Measurements from ENCODE around the gene RASAL2.

DNA sequence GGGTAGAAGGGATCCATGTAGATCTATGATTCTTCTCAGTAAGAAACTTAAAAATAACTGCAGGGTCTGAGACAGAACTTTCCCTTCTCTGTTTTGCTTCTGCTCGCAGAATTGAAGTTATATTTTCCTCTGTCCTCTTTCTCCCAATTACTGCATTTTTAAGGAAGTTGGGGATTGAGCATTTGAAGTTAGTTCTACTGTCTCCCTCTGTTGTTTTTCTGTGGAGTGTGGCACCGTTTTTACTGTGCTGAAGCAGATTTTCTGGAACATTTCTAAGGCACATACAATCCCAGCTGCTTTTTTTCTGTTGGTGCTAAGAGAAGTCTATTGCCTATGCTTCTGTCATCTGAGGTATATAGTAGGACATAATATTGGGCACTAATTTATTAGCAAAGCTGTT lies 43.3 kb downstream of the RASAL2 start:
- TF ChIP-seq POLR2AphosphoS5 (IDR thresholded peaks at IDR 0.05; ENCODE audit: low read depth, low read length) (no peak), PAX5 (IDR thresholded peaks at IDR 0.05; ENCODE audit: insufficient read depth, low read length, severe bottlenecking) (no peak)

Data from GM12891 (cell line).